Stomach smooth muscle (tissue), 2 donors: ENCODE data around the gene SYNDIG1.

ENCODE experiments used
- H3K27ac ChIP-seq: one replicate; pipeline ENCODE4 v1.7.0; 2013; ENCODE audit warnings: mild to moderate bottlenecking, low read length, inconsistent platforms
- H3K27me3 ChIP-seq, 2 donors: one replicate each; pipeline ENCODE4 v1.7.0; 2013; ENCODE audit warnings: low read length in 2 of 2; ENCODE audit not compliant: insufficient read depth in 2 of 2, control insufficient read depth in 1 of 2
- H3K36me3 ChIP-seq, 2 donors: one replicate each; pipeline ENCODE4 v1.7.0; 2013; ENCODE audit warnings: low read length in 2 of 2; ENCODE audit not compliant: control insufficient read depth in 2 of 2, insufficient read depth in 2 of 2
- H3K4me1 ChIP-seq: one replicate; pipeline ENCODE4 v1.7.0; 2013; ENCODE audit warnings: low read length; ENCODE audit not compliant: control insufficient read depth, insufficient read depth
- H3K4me3 ChIP-seq, 2 donors: one replicate each; pipeline ENCODE4 v1.7.0; 2013; ENCODE audit warnings: low read length in 2 of 2
- H3K9ac ChIP-seq, 2 donors: one replicate each; pipeline ENCODE4 v1.7.0; 2013; ENCODE audit warnings: low read length in 2 of 2, mild to moderate bottlenecking in 1 of 2
- H3K9me3 ChIP-seq, 2 donors: one replicate each; pipeline ENCODE4 v1.7.0; 2013; ENCODE audit warnings: low read length in 2 of 2; ENCODE audit not compliant: control insufficient read depth in 2 of 2
- donor health status: healthy.
- donor health status: Pancreatic carcinoma.

SYNDIG1 gene

DNA sequence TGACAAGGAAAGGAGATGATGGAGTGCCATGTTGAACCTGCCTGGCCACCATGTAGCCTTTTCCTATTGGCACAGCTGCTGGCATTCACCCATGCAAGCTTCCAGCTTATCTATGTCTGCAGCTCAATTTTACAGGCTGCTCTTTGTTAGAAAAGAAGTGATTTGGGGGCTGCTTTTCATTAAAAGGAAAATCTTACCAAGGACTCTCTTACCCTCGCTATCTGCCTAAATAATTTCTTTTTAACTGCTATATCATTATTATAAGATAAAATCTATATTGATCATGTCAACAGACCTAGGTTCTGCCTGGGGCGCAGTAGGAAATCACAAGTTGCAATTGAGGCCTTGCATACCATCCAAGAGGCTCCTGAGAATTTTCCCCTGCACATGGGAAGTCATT lies 167.2 kb downstream of the SYNDIG1 start:
- H3K27me3 ChIP-seq, result no peaks in the 10 kb centered on the region
- no peaks in the 10 kb centered on the region for H3K36me3 ChIP-seq
- H3K4me3 ChIP-seq, result no peak overlapping the region
- no peak overlapping the region for H3K9ac ChIP-seq
- no peak overlapping the region for H3K27ac ChIP-seq
- no peaks in the 10 kb centered on the region for H3K9me3 ChIP-seq
- peaks cover 5% of the 10 kb centered on the region for H3K4me1 ChIP-seq

GRCh38 chr20:24637087-24637486 lies 167.7 kb downstream of the SYNDIG1 start:
- no peak overlapping the region for H3K9ac ChIP-seq
- H3K4me1 ChIP-seq, result peaks cover 5% of the 10 kb centered on the region
- no peak overlapping the region for H3K27ac ChIP-seq
- H3K9me3 ChIP-seq, result peaks cover 0 to 1% of the 10 kb centered on the region in 2 donors
- H3K27me3 ChIP-seq, result no peaks in the 10 kb centered on the region
- no peak overlapping the region for H3K4me3 ChIP-seq
- H3K36me3 ChIP-seq, result no peaks in the 10 kb centered on the region

DNA sequence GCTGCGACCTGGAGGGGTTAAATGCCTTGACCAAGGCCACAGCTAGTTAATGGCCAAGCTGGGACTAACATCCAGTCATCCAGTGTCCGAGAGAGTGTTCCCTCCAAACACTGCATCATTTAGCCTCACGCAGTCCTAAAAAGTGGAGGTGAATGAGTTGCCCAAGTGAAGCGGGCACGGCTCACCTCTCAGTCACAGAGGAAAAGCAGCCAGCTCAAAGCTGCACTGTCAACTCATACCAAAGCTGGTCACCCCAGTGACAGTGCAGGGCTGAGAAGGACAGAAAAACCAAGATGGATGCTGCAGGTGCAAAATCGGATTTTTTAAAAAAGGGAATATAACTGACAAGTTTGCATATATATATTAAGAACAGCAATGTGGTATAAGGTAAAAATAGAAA lies 168.5 kb downstream of the SYNDIG1 start:
- no peak overlapping the region for H3K27ac ChIP-seq
- H3K9ac ChIP-seq, result no peak overlapping the region
- H3K27me3 ChIP-seq, result no peaks in the 10 kb centered on the region
- H3K4me1 ChIP-seq, result peaks cover 5% of the 10 kb centered on the region
- H3K36me3 ChIP-seq, result no peaks in the 10 kb centered on the region
- H3K4me3 ChIP-seq, result no peak overlapping the region
- peaks cover 0 to 4% of the 10 kb centered on the region in 2 donors for H3K9me3 ChIP-seq

DNA sequence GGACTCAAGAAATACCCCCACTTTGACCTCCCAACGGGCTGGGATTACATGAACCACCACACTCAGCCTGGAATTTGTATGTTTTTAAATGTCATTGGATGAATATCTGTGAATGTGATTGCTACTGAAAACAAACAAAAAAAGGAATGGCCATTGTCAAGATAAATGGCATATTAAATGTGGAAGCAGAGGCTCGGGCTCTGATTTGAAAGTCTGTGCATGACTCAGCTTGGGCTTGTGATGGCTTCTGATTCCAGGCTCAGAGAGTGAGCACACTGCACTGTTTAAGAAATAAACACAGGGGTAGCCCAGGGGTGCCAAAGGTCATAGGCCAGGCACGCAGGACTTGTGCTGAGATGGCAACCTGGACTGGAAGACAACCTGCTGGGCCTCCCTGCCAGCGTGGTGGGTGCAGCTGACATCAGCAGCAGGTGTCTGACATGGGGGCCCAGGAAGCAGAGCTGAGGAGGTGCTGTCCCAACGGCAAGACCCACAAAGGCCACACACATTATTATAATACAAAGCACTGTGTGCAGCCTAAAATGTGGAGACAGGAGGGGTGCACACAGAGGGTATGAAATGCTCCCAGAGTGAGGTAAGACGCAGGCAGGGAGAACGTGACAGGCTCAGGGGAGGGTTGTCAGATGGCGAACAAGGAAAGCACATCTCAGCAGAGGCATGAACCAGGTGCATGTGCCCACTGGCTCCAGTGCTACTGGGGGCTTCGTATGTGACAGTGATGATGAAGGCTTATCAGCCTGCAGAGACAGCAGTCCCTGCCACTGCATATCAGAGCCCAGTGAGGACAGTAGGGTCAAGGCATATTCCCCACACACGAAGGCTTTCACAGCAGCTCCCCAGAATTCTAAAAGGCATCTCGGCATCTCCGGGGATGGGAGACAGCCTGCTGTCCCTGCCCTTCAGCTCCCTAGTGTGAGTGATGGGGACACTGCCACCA lies 169.4 kb downstream of the SYNDIG1 start:
- Histone ChIP-seq H3K4me1 (peaks cover 5% of the 10 kb centered on the region), H3K9ac (no peak overlapping the region), H3K27ac (no peak overlapping the region), H3K27me3 (no peaks in the 10 kb centered on the region), H3K4me3 (no peak overlapping the region), H3K9me3 (peaks cover 0 to 4% of the 10 kb centered on the region in 2 donors), H3K36me3 (no peaks in the 10 kb centered on the region)

DNA sequence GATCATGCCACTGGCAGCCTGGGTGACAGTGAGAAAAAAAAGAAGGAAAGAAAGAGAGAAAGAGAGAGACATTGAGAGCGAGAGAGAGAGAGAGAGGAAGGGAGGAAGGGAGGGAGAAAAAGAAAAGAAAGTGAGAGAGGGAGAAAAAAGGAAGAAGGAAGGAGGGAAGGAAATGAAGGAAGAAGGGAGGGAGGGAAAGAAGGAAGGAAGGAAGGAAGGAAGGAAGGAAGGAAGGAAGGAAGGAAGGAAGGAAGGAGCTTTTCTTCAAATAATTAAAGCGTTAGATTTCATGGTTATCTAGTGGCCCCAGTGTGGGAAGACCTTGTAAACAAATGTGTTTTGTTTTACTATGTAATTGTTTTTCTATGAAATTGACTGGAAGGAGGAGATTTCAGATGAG lies 170.8 kb downstream of the SYNDIG1 start:
- H3K4me1 ChIP-seq, result no peaks in the 10 kb centered on the region
- H3K9me3 ChIP-seq, result peaks cover 0 to 10% of the 10 kb centered on the region in 2 donors
- no peak overlapping the region for H3K27ac ChIP-seq
- H3K27me3 ChIP-seq, result no peaks in the 10 kb centered on the region
- H3K36me3 ChIP-seq, result no peaks in the 10 kb centered on the region
- no peak overlapping the region for H3K9ac ChIP-seq
- H3K4me3 ChIP-seq, result no peak overlapping the region

- Histone ChIP-seq H3K27ac (no peak overlapping the region), H3K9me3 (peaks cover 0 to 10% of the 10 kb centered on the region in 2 donors), H3K4me1 (no peaks in the 10 kb centered on the region), H3K9ac (no peak overlapping the region), H3K4me3 (no peak overlapping the region), H3K36me3 (no peaks in the 10 kb centered on the region), H3K27me3 (no peaks in the 10 kb centered on the region)
Measured at GRCh38 chr20:24640686-24641085, 171.3 kb downstream of the SYNDIG1 start.

GRCh38 chr20:24643731-24644626 lies 174.6 kb downstream of the SYNDIG1 start:
- no peaks in the 10 kb centered on the region for H3K27me3 ChIP-seq
- H3K4me3 ChIP-seq, result no peak overlapping the region

GRCh38 chr20:24646321-24646720 lies 176.9 kb downstream of the SYNDIG1 start:
- H3K27me3 ChIP-seq, result no peaks in the 10 kb centered on the region
- peaks cover 0 to 13% of the 10 kb centered on the region in 2 donors for H3K9me3 ChIP-seq
- H3K9ac ChIP-seq, result no peak overlapping the region
- no peak overlapping the region for H3K27ac ChIP-seq
- H3K4me1 ChIP-seq, result peaks cover 12% of the 10 kb centered on the region
- H3K36me3 ChIP-seq, result no peaks in the 10 kb centered on the region
- no peak overlapping the region for H3K4me3 ChIP-seq

More at GRCh38 chr20:24643731-24644626, 174.6 kb downstream of the SYNDIG1 start:
- no peak overlapping the region for H3K9ac ChIP-seq
- H3K36me3 ChIP-seq, result no peaks in the 10 kb centered on the region
- H3K9me3 ChIP-seq, result peaks cover 0 to 13% of the 10 kb centered on the region in 2 donors
- H3K4me1 ChIP-seq, result no peaks in the 10 kb centered on the region
- no peak overlapping the region for H3K27ac ChIP-seq

- Histone ChIP-seq H3K9me3 (peaks cover 0 to 9% of the 10 kb centered on the region in 2 donors), H3K4me1 (peaks cover 12% of the 10 kb centered on the region), H3K27ac (no peak overlapping the region), H3K36me3 (no peaks in the 10 kb centered on the region), H3K27me3 (peaks cover 0 to under 1% of the 10 kb centered on the region in 2 donors), H3K9ac (no peak overlapping the region), H3K4me3 (no peak overlapping the region)
Measured at GRCh38 chr20:24647713-24648112, 178.3 kb downstream of the SYNDIG1 start.

GRCh38 chr20:24648481-24648880 lies 179.1 kb downstream of the SYNDIG1 start:
- no peak overlapping the region for H3K9ac ChIP-seq
- H3K27ac ChIP-seq, result no peak overlapping the region
- peaks cover 12% of the 10 kb centered on the region for H3K4me1 ChIP-seq
- no peaks in the 10 kb centered on the region for H3K36me3 ChIP-seq
- H3K27me3 ChIP-seq, result peaks cover 0 to 2% of the 10 kb centered on the region in 2 donors
- peaks cover 0 to 9% of the 10 kb centered on the region in 2 donors for H3K9me3 ChIP-seq
- no peak overlapping the region for H3K4me3 ChIP-seq
